Small intestine (tissue), 16 donors: ENCODE results near the gene TUBGCP5. TPM values are rescaled to one million over a fixed set of nuclear protein-coding genes. Genes with fewer than 3 reads are reported as not detected.
A peak's percentile ranks its signal among the peaks of the same experiment; 100 is the strongest.
"Not testable (repeated sequence)": the region's sequence is repeated elsewhere in the genome, so short reads cannot be mapped to it uniquely, and the experiment has no call there.

ENCODE experiments used
- DNase-seq, 2 donors: peaks; one replicate each; pipeline versions ENCODE4 v3.0.0 to v3.0.0-alpha.2; 2013
- FAIRE-seq: peaks from 2 replicates; lab custom pipeline; 2012; peaks lifted over from hg19 to GRCh38; lab: Jason Lieb, UNC
- H3K27ac ChIP-seq, 3 donors: one replicate each; pipeline ENCODE4 v1.5.1; 2013; ENCODE audit warnings: low read length in 2 of 3, mild to moderate bottlenecking in 2 of 3, control low read depth in 1 of 3, inconsistent platforms in 1 of 3, low read depth in 1 of 3, moderate library complexity in 1 of 3
- H3K27me3 ChIP-seq, 3 donors: one replicate each; pipeline ENCODE4 v1.6.1; 2013; ENCODE audit warnings: low read length in 3 of 3, inconsistent platforms in 1 of 3; ENCODE audit not compliant: control insufficient read depth in 3 of 3, insufficient read depth in 3 of 3
- H3K36me3 ChIP-seq, 3 donors: one replicate each; pipeline ENCODE4 v1.6.1; 2013; ENCODE audit warnings: low read length in 3 of 3, inconsistent platforms in 1 of 3, low read depth in 1 of 3, mild to moderate bottlenecking in 1 of 3, moderate library complexity in 1 of 3; ENCODE audit not compliant: control insufficient read depth in 3 of 3, insufficient read depth in 2 of 3
- H3K4me1 ChIP-seq, 3 donors: one replicate each; pipeline ENCODE4 v1.6.1; 2013; ENCODE audit warnings: low read length in 2 of 3, inconsistent platforms in 1 of 3, low read depth in 1 of 3, mild to moderate bottlenecking in 1 of 3, moderate library complexity in 1 of 3; ENCODE audit not compliant: control insufficient read depth in 3 of 3, insufficient read depth in 2 of 3
- H3K4me3 ChIP-seq, 3 donors: one replicate each; pipeline ENCODE4 v1.5.1; 2013; ENCODE audit warnings: low read length in 3 of 3, control low read depth in 1 of 3, inconsistent platforms in 1 of 3, low read depth in 1 of 3, mild to moderate bottlenecking in 1 of 3, moderate library complexity in 1 of 3
- H3K9me3 ChIP-seq, 2 donors: one replicate each; pipeline ENCODE4 v1.6.1; 2013; ENCODE audit warnings: low read depth in 1 of 2, low read length in 1 of 2; ENCODE audit not compliant: control insufficient read depth in 2 of 2, insufficient read depth in 1 of 2
- WGBS, 3 donors: extraction: QIAGEN DNeasy Blood & Tissue Kit; methylation state at CpG; one replicate each; pipeline ENCODE4 v1.1.7; 2013; 5-methylcytosine and 5-hydroxymethylcytosine counted together
- long read RNA-seq, 10 donors: transcript quantifications; one replicate each; lab custom pipeline, GENCODE V29; 2026
- polyA plus RNA-seq, 4 donors: library from polyadenylated mRNA; stranded (reverse) in 3 of 4; unstranded in 1 of 4; fragments of 200-250 nt in 3 of 4; fragments of 120-200 nt in 1 of 4; gene quantifications; one replicate each; pipeline versions ENCODE4 v1.2.1 to v1.2.3, GENCODE V29; 2013
- donor health status: healthy with polysubstance abuse.
- donor health status: control.
- donor health status: control.
- donor health status: Bipolar disorder and iron deficiency.
- donor health status: healthy.

TUBGCP5 gene
- polyA plus RNA-seq, result 10 to 100 TPM in 1 of 4 donors, 1 to 10 TPM in 3; 3.0 to 16.6 (median 6.1) TPM
- long read RNA-seq, donor 1, result 0 reads
- long read RNA-seq, donor 2, partial matches to known transcripts, result 0 of 1 reads
- long read RNA-seq, donor 2, other reads (novel, unspliced or antisense), result 0 of 1 reads
- long read RNA-seq, donor 3, result 0 reads
- long read RNA-seq, donor 4, result 0 reads
- long read RNA-seq, donor 5, result 0 reads
- long read RNA-seq, donor 6, result 0 reads
- long read RNA-seq, donor 7, result 0 reads
- long read RNA-seq, donor 8, result 0 reads
- long read RNA-seq, donor 9, result 0 reads
- long read RNA-seq, donor 10, result 0 reads

DNA sequence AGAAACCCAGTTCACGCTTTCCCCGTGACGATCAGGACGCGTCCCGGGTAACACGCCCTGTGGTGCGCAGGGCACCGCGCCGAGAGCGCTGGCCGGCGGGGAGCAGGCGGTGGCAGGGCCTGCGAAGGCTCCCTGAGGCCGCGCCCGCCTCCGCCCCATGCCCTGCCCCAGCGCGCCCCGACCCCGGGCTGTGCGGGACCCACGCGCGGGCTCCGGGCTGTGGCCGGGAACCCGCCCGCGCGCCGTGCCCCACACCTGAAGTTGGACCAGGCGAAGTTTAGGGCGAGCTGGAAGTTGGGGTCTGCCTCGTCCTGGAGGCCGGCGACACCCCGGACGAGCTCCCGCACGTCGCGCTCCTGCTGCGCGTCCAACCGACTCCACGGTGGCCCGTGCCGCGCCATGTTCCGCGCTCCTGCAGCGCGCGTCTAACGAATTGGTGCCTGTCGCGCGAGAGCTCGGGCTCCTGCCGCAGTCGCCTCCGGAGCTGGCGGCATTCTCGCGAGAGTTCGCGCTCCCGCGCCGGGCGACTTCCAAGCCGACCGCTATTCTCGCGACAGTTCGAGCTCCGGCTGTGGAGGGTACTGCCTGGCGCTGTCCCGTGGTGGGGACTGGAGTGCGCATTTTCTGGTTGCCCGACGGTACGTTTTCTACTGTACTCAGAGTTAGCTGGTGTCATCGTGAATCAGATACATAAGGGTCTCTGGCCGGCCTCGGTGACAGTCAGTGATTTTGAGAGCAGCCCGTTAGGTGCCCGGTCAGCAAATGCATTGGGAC lies at the start of gene TUBGCP5:
TSS of gene TUBGCP5 (minus strand) at position 427 of the 774 bp plus-strand sequence. CDS start at position 401, 26 bp downstream.
- Histone ChIP-seq H3K27ac (peak within 1 kb of the TSS; percentile 48 to 95 (median 92)), H3K9me3 (no peaks in the 10 kb centered on the region), H3K36me3 (peaks cover 0 to 11% (median 2%) of the 10 kb centered on the region in 3 donors), H3K27me3 (no peaks in the 10 kb centered on the region), H3K4me1 (no peaks in the 10 kb centered on the region), H3K4me3 (peak within 1 kb of the TSS; percentile 55 to 96 (median 58))
- peak; percentile 95 to 99 for DNase-seq
- WGBS, 3 donors, result 0 to 1% (median 0%) methylated on average over 72 to 92 of the region's 92 CpGs
- FAIRE-seq, result no peak

- FAIRE-seq (no peak), DNase-seq (no peak)
- no peaks in the 10 kb centered on the region for H3K27me3 ChIP-seq
- no peaks in the 10 kb centered on the region for H3K4me1 ChIP-seq
- H3K4me3 ChIP-seq, result no peak overlapping the region
- WGBS, 3 donors, result 79 to 91% (median 89%) methylated on average over 1 of the region's 1 CpG
- no peak overlapping the region for H3K27ac ChIP-seq
- H3K36me3 ChIP-seq, result no peaks in the 10 kb centered on the region
- H3K9me3 ChIP-seq, result no peaks in the 10 kb centered on the region
Measured at GRCh38 chr15:23083115-23083514, 43.7 kb upstream of the TUBGCP5 start.

DNA sequence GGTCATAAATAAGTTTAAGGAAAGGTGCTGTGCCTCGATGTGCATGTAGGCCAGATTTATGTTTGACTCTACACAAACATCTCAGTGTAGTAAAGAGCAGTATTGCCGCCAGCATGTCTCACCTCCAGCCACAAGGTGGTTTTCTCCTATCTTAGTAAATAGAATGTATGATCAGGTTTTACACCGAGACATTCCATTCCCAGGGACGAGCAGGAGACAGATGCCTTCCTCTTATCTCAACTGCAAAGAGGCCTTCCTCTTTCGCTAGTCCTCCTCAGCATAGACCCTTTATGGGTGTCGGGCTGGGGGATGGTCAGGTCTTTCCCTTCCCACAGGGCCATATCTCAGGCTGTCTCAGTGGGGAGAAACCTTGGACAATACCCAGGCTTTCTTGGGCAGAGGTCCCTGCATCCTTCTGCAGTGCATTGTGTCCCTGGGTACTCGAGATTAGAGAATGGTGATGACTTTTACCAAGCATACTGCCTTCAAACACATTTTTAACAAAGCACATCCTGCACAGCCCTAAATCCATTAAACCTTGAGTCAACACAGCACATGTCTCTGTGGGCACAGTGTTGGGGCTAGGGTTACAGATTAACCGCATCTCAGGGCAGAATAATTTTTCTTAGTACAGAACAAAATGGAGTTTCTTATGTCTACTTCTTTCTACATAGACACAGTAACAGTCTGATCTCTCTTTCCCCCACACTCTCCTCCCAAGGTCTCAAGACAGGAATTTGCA lies 42.8 kb upstream of the TUBGCP5 start:
- not testable (repeated sequence) for H3K4me1 ChIP-seq, DNase-seq, FAIRE-seq, H3K27ac ChIP-seq, H3K4me3 ChIP-seq, H3K9me3 ChIP-seq, H3K36me3 ChIP-seq, H3K27me3 ChIP-seq
- WGBS, 3 donors, result 32 to 68% (median 50%) methylated on average over 8 of the region's 8 CpGs

GRCh38 chr15:23081271-23081670 lies 41.9 kb upstream of the TUBGCP5 start:
- DNase-seq (no peak), FAIRE-seq (no peak)
- 75 to 83% (median 82%) methylated on average over 3 of the region's 3 CpGs for WGBS, 3 donors
- H3K9me3 ChIP-seq, result no peaks in the 10 kb centered on the region
- H3K27ac ChIP-seq, result no peak overlapping the region
- H3K36me3 ChIP-seq, result no peaks in the 10 kb centered on the region
- H3K4me1 ChIP-seq, result no peaks in the 10 kb centered on the region
- H3K27me3 ChIP-seq, result no peaks in the 10 kb centered on the region
- H3K4me3 ChIP-seq, result no peak overlapping the region

- FAIRE-seq, result no peak
- WGBS, 3 donors, result 64 to 80% (median 73%) methylated on average over 7 of the region's 7 CpGs
Measured at GRCh38 chr15:23079766-23080165, 40.4 kb upstream of the TUBGCP5 start.

GRCh38 chr15:23075927-23076326 lies 36.6 kb upstream of the TUBGCP5 start:
- no peaks in the 10 kb centered on the region for H3K36me3 ChIP-seq
- H3K4me3 ChIP-seq, result no peak overlapping the region
- FAIRE-seq (no peak), DNase-seq (no peak)
- no peak overlapping the region for H3K27ac ChIP-seq
- H3K9me3 ChIP-seq, result no peaks in the 10 kb centered on the region
- WGBS, 3 donors, result 56 to 78% (median 68%) methylated on average over 4 of the region's 4 CpGs
- H3K27me3 ChIP-seq, result peaks cover 0 to 2% (median 0%) of the 10 kb centered on the region in 3 donors
- no peaks in the 10 kb centered on the region for H3K4me1 ChIP-seq

More at GRCh38 chr15:23079766-23080165, 40.4 kb upstream of the TUBGCP5 start:
- H3K27ac ChIP-seq, result no peak overlapping the region
- no peaks in the 10 kb centered on the region for H3K36me3 ChIP-seq
- H3K27me3 ChIP-seq, result no peaks in the 10 kb centered on the region
- no peaks in the 10 kb centered on the region for H3K9me3 ChIP-seq
- no peaks in the 10 kb centered on the region for H3K4me1 ChIP-seq
- DNase-seq, result no peak
- no peak overlapping the region for H3K4me3 ChIP-seq

DNA sequence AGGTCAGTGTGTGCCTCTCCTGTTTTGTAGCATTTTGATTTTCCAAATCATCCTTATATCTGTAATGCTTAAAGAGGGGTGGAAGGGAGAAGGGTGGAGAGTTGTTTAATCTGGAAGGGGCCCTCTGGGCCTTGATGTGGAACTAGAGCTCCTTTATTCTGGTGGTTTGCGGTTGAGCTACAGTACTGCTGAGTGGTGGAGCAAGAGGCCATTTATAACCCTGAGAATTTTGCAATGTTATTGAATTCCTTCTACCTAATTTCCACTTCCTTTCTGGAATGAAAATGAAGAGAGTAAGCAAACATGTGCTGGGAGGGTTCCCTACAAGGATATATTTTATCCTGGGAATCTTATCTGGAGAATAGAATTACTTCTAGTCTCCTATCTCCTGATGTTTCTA lies 35.3 kb upstream of the TUBGCP5 start:
- WGBS, 3 donors, result 64 to 96% (median 70%) methylated on average over 1 of the region's 1 CpG
- H3K4me3 ChIP-seq, result no peak overlapping the region
- H3K27ac ChIP-seq, result no peak overlapping the region
- FAIRE-seq (no peak), DNase-seq (no peak)
- H3K27me3 ChIP-seq, result peaks cover 0 to 2% (median 0%) of the 10 kb centered on the region in 3 donors
- H3K36me3 ChIP-seq, result no peaks in the 10 kb centered on the region
- H3K9me3 ChIP-seq, result no peaks in the 10 kb centered on the region
- H3K4me1 ChIP-seq, result no peaks in the 10 kb centered on the region
